OCI-LY7 (cell line): ENCODE results near the gene CNTNAP1. TPM values are rescaled to one million over a fixed set of nuclear protein-coding genes. Genes with fewer than 3 reads are reported as not detected.
A peak's percentile ranks its signal among the peaks of the same experiment; 100 is the strongest.

Experiments used
- BruUV-seq: library from RNA; stranded (reverse); fragments of 400-500 nt; replicated peaks from 2 replicates; lab custom pipeline; 2021; lab: Mats Ljungman, UMichigan
- CTCF ChIA-PET: fragments of 300-600 bp; sonication (Branson Sonifier 250); formaldehyde crosslinking; loops from one replicate; lab custom pipeline; 2022; ENCODE audit warnings: antibody characterized with exemption; ENCODE audit not compliant: unreplicated experiment; lab: Charles Lee
- POLR2A ChIA-PET: fragments of 300-600 bp; sonication (Branson Sonifier 250); formaldehyde crosslinking; loops from one replicate; lab custom pipeline; 2022; ENCODE audit warnings: antibody characterized with exemption; lab: Charles Lee
- DNase-seq: peaks from one replicate; pipeline ENCODE4 v3.0.0-alpha.2; 2015; ENCODE audit warnings: low spot score
- H2AFZ ChIP-seq: fragments of 200-600 bp; sonication (generic), shearing (Covaris generic); 2 replicates; pipeline ENCODE4 v1.6.1; 2014; ENCODE audit warnings: mild to moderate bottlenecking, antibody characterized with exemption, low read length, moderate library complexity
- H3K27ac ChIP-seq: fragments of 200-600 bp; sonication (generic); 2 replicates; pipeline ENCODE4 v1.5.1; 2014; ENCODE audit warnings: mixed run types, low read depth, mild to moderate bottlenecking, moderate library complexity, low read length, inconsistent platforms; ENCODE audit not compliant: poor library complexity, severe bottlenecking
- H3K36me3 ChIP-seq: fragments of 200-600 bp; sonication (generic); 2 replicates; pipeline ENCODE4 v1.6.1; 2014; ENCODE audit warnings: mild to moderate bottlenecking, antibody characterized with exemption, low read length, moderate library complexity, mixed read lengths; ENCODE audit not compliant: insufficient read depth
- H3K4me1 ChIP-seq: fragments of 200-600 bp; sonication (generic); 2 replicates; pipeline ENCODE4 v1.5.1; 2014; ENCODE audit warnings: mild to moderate bottlenecking, low read length; ENCODE audit not compliant: insufficient read depth, poor library complexity, severe bottlenecking
- H3K4me2 ChIP-seq: fragments of 200-600 bp; sonication (generic); 2 replicates; pipeline ENCODE4 v1.6.1; 2014; ENCODE audit warnings: mild to moderate bottlenecking, low read length
- H3K4me3 ChIP-seq: fragments of 200-600 bp; sonication (generic); 2 replicates; pipeline ENCODE4 v1.5.1; 2014; ENCODE audit warnings: mild to moderate bottlenecking, low read depth, low read length; ENCODE audit not compliant: poor library complexity, severe bottlenecking
- H3K79me2 ChIP-seq: fragments of 200-600 bp; sonication (generic); 2 replicates; pipeline ENCODE4 v1.6.1; 2016; ENCODE audit warnings: low read depth, mild to moderate bottlenecking, low read length, moderate library complexity, mixed read lengths; ENCODE audit not compliant: insufficient read depth
- H3K9me2 ChIP-seq: fragments of 200-600 bp; sonication (generic); 2 replicates; pipeline ENCODE4 v1.6.1; 2016; ENCODE audit warnings: mild to moderate bottlenecking, low read length, mixed read lengths; ENCODE audit not compliant: insufficient read depth
- H3K9me3 ChIP-seq: fragments of 200-600 bp; sonication (generic); 2 replicates; pipeline ENCODE4 v1.6.1; 2014; ENCODE audit warnings: mild to moderate bottlenecking, mixed run types, low read length, mixed read lengths
- H4K20me1 ChIP-seq: fragments of 200-600 bp; sonication (generic); 2 replicates; pipeline ENCODE4 v1.6.1; 2014; ENCODE audit warnings: mild to moderate bottlenecking, antibody characterized with exemption, low read length, moderate library complexity, mixed read lengths; ENCODE audit not compliant: insufficient read depth
- CTCF ChIP-seq: fragments of 200-600 bp; sonication (generic); conservative IDR thresholded peaks from 2 replicates; pipeline ENCODE4 v1.5.1; 2014; ENCODE audit warnings: mild to moderate bottlenecking, antibody characterized with exemption, low read length, moderate library complexity, mixed read lengths
- EZH2phosphoT487 ChIP-seq: fragments of 200-600 bp; sonication (generic); IDR thresholded peaks from 2 replicates; pipeline ENCODE4 v1.6.1; 2018; ENCODE audit warnings: low read depth, borderline replicate concordance, mild to moderate bottlenecking, mixed run types, antibody characterized with exemption, low read length, moderate library complexity, mixed read lengths
- intact Hi-C: fragments of 100-400 bp; cut with micrococcal nuclease; formaldehyde crosslinking; loops from one replicate; pipeline ENCODE4 v1.10.0; 2022; ENCODE audit not compliant: unreplicated experiment
- total RNA-seq, 2 experiments: library from RNA; depleted of rRNA in 1 of 2; stranded (reverse); fragments of >200 nt in 1 of 2; shearing (Covaris generic) in 1 of 2; gene quantifications; 2 replicates each; pipeline ENCODE4 v1.2.3, GENCODE V29; 2014 to 2022

The CNTNAP1 gene
- total RNA-seq, 2 experiments from 2014 or later, result 1.0 to 6.8 TPM

GRCh38 chr17:42677921-42678781 lies 4.2 kb upstream of the CNTNAP1 start:
- Histone ChIP-seq H3K4me3 (peak overlapping the region; percentile 74), H3K9me2 (no peaks in the 10 kb centered on the region), H3K4me1 (peaks cover 70% of the 10 kb centered on the region), H3K4me2 (peak overlapping the region; percentile 97), H3K79me2 (no peaks in the 10 kb centered on the region), H2AFZ (peak overlapping the region; percentile 45; the same call in 1 of the 2 replicates), H3K36me3 (no peaks in the 10 kb centered on the region; the same call in 1 of the 2 replicates), H4K20me1 (no peaks in the 10 kb centered on the region), H3K27ac (peak overlapping the region; percentile 68), H3K9me3 (no peaks in the 10 kb centered on the region)
- TF ChIP-seq EZH2phosphoT487 (no peak), CTCF (no peak)
- intact Hi-C loops, result loop anchor here (2.0 kb wide), 1 partner anchor 69 kb away; the partner anchor contains the start of genes RETREG3 and TUBG1
- ChIA-PET POLR2A (interaction anchor here (0.6 to 2.5 kb wide), 8 partner anchors 19 to 147 kb away, joined by 3 to 9 read pairs (median 5); partner anchors contain the start of gene TUBG2), CTCF (interaction anchor here (0.5 to 2.3 kb wide), 5 partner anchors 59 to 320 kb away, joined by 3 to 8 read pairs (median 5); partner anchors contain the start of gene RPL27)
- peak; percentile 90 for DNase-seq
- no TSS peak for BruUV-seq

- Histone ChIP-seq H3K36me3 (no peaks in the 10 kb centered on the region), H3K79me2 (no peaks in the 10 kb centered on the region), H2AFZ (peak overlapping the region; percentile 46; the same call in 1 of the 2 replicates), H3K9me2 (no peaks in the 10 kb centered on the region), H3K27ac (peak overlapping the region; percentile 68), H3K4me3 (peak overlapping the region; percentile 74), H3K4me1 (peaks cover 65% of the 10 kb centered on the region), H3K9me3 (no peaks in the 10 kb centered on the region), H4K20me1 (no peaks in the 10 kb centered on the region), H3K4me2 (peak overlapping the region; percentile 97)
- POLR2A ChIA-PET, result interaction anchor here (0.9 to 1.6 kb wide), 3 partner anchors 61 to 101 kb away, joined by 5 read pairs; partner anchors contain the start of gene PSMC3IP
- CTCF ChIA-PET, result interaction anchor here (1.1 kb wide), 2 partner anchors 60 to 101 kb away, joined by 4 to 5 read pairs; no protein-coding TSS in a partner anchor
- TF ChIP-seq CTCF (no peak), EZH2phosphoT487 (no peak)
- no TSS peak for BruUV-seq
- intact Hi-C loops, result loop anchor here (1.0 to 2.0 kb wide), 2 partner anchors 70 to 101 kb away; partner anchors contain the start of genes RETREG3 and TUBG1
- DNase-seq, result peak; percentile 56
Measured at GRCh38 chr17:42678951-42679491, 3.3 kb upstream of the CNTNAP1 start.
